IMR-90 (cell line): ENCODE measurements around the gene KCNK4. TPM values are rescaled to one million over a fixed set of nuclear protein-coding genes. Genes with fewer than 3 reads are reported as not detected.
A peak's percentile ranks its signal among the peaks of the same experiment; 100 is the strongest.

Source experiments
- ATAC-seq: fragments of 200-7000 bp; cut with Tn5 transposase; 2 replicates; pipeline ENCODE4 v1.9.1; 2020; ENCODE audit warnings: low read depth, mild to moderate bottlenecking, moderate library complexity
- BruUV-seq: library from RNA; stranded (reverse); fragments of 400-500 nt; replicated peaks from 2 replicates; lab custom pipeline; 2021; lab: Mats Ljungman, UMichigan
- CTCF ChIA-PET: fragments of 300-600 bp; formaldehyde crosslinking; extraction: SDS; loops from one replicate; lab custom pipeline; 2021; ENCODE audit warnings: antibody characterized with exemption; lab: Yijun Ruan, JAX
- POLR2A ChIA-PET: fragments of 300-600 bp; sonication (Branson Sonifier 250); formaldehyde crosslinking; loops from one replicate; lab custom pipeline; 2022; ENCODE audit warnings: antibody characterized with exemption; ENCODE audit not compliant: unreplicated experiment; lab: Charles Lee
- DNase-seq: peaks from one replicate; pipeline ENCODE4 v3.0.0; 2013
- H2AFZ ChIP-seq: replicated peaks from 2 replicates; pipeline ENCODE3; 2013; ENCODE audit warnings: low read length, mild to moderate bottlenecking; ENCODE audit not compliant: poor library complexity
- H2AK5ac ChIP-seq: 2 replicates; pipeline ENCODE4 v1.6.1; 2013; ENCODE audit warnings: low read depth, low read length, inconsistent platforms
- H2AK9ac ChIP-seq: replicated peaks from 2 replicates; pipeline ENCODE3; 2013; ENCODE audit warnings: mild to moderate bottlenecking, low read depth, low read length, moderate library complexity; ENCODE audit not compliant: poor library complexity
- H2BK120ac ChIP-seq: 2 replicates; pipeline ENCODE4 v1.6.1; 2013; ENCODE audit warnings: low read depth, low read length, inconsistent platforms
- H2BK15ac ChIP-seq: 3 replicates; pipeline ENCODE4 v1.6.1; 2013; ENCODE audit warnings: low read depth, low read length, inconsistent platforms
- H2BK20ac ChIP-seq: 2 replicates; pipeline ENCODE4 v1.6.1; 2013; ENCODE audit warnings: low read depth, mild to moderate bottlenecking, inconsistent platforms, low read length, moderate library complexity
- H2BK5ac ChIP-seq: 2 replicates; pipeline ENCODE4 v1.6.1; 2013; ENCODE audit warnings: mild to moderate bottlenecking, low read depth, low read length, inconsistent platforms; ENCODE audit not compliant: poor library complexity, severe bottlenecking
- H3K14ac ChIP-seq: replicated peaks from 2 replicates; pipeline ENCODE4 v1.6.1; 2013; ENCODE audit warnings: low read depth, low read length, inconsistent platforms
- H3K18ac ChIP-seq: 2 replicates; pipeline ENCODE4 v1.6.1; 2013; ENCODE audit warnings: low read depth, low read length, control low read depth
- H3K23ac ChIP-seq: 2 replicates; pipeline ENCODE4 v1.6.1; 2013; ENCODE audit warnings: low read depth, low read length, inconsistent platforms
- H3K27ac ChIP-seq: 2 replicates; pipeline ENCODE4 v1.5.1; 2013; ENCODE audit warnings: mild to moderate bottlenecking, control low read depth, low read length; ENCODE audit not compliant: insufficient read depth
- H3K27me3 ChIP-seq: 2 replicates; pipeline ENCODE4 v1.6.1; 2013; ENCODE audit warnings: low read length; ENCODE audit not compliant: control insufficient read depth, insufficient read depth
- H3K36me3 ChIP-seq: 2 replicates; pipeline ENCODE4 v1.6.1; 2013; ENCODE audit warnings: low read length, mixed read lengths; ENCODE audit not compliant: control insufficient read depth, insufficient read depth
- H3K4ac ChIP-seq: 2 replicates; pipeline ENCODE4 v1.6.1; 2013; ENCODE audit warnings: low read depth, low read length, inconsistent platforms
- H3K4me1 ChIP-seq: 2 replicates; pipeline ENCODE4 v1.6.1; 2013; ENCODE audit warnings: low read length, mixed read lengths; ENCODE audit not compliant: control insufficient read depth, insufficient read depth
- H3K4me2 ChIP-seq: 2 replicates; pipeline ENCODE4 v1.6.1; 2013; ENCODE audit warnings: low read depth, mild to moderate bottlenecking, control low read depth, low read length, moderate library complexity
- H3K4me3 ChIP-seq: 2 replicates; pipeline ENCODE4 v1.5.1; 2013; ENCODE audit warnings: low read depth, mild to moderate bottlenecking, control low read depth, low read length, moderate library complexity; ENCODE audit not compliant: insufficient read depth
- H3K56ac ChIP-seq: 2 replicates; pipeline ENCODE4 v1.6.1; 2013; ENCODE audit warnings: low read length, inconsistent platforms; ENCODE audit not compliant: insufficient read depth; ENCODE audit errors: extremely low read depth
- H3K79me1 ChIP-seq, 2 experiments: 2 replicates each; pipeline ENCODE4 v1.6.1; 2013; ENCODE audit warnings: low read length in 2 of 2, inconsistent platforms in 1 of 2, low read depth in 1 of 2
- H3K9ac ChIP-seq: 2 replicates; pipeline ENCODE4 v1.6.1; 2013; ENCODE audit warnings: low read depth, low read length, control low read depth
- H3K9me1 ChIP-seq: 2 replicates; pipeline ENCODE4 v1.6.1; 2013; ENCODE audit warnings: low read length, inconsistent platforms; ENCODE audit not compliant: insufficient read depth
- H3K9me3 ChIP-seq: 2 replicates; pipeline ENCODE4 v1.6.1; 2013; ENCODE audit warnings: low read length; ENCODE audit not compliant: control insufficient read depth, insufficient read depth
- H4K20me1 ChIP-seq: 2 replicates; pipeline ENCODE4 v1.6.1; 2013; ENCODE audit warnings: low read length, inconsistent platforms; ENCODE audit not compliant: insufficient read depth
- H4K5ac ChIP-seq: 2 replicates; pipeline ENCODE4 v1.6.1; 2013; ENCODE audit warnings: mild to moderate bottlenecking, low read depth, low read length, control low read depth
- H4K8ac ChIP-seq, 2 experiments: 2 replicates each; pipeline ENCODE4 v1.6.1; 2013; ENCODE audit warnings: low read depth in 2 of 2, low read length in 2 of 2, control low read depth in 1 of 2, inconsistent platforms in 1 of 2
- H4K91ac ChIP-seq: 2 replicates; pipeline ENCODE4 v1.6.1; 2013; ENCODE audit warnings: low read depth, low read length, inconsistent platforms; ENCODE audit not compliant: insufficient read depth
- CHD1 ChIP-seq: IDR thresholded peaks from 2 replicates; pipeline ENCODE4 v1.6.1; 2012; ENCODE audit warnings: low read depth, low read length, improper control_type of control experiment
- MAFK ChIP-seq: IDR thresholded peaks from 2 replicates; pipeline ENCODE4 v1.6.1; 2012; ENCODE audit warnings: low read depth, low read length, improper control_type of control experiment
- NFE2L2 ChIP-seq: fragments of 150-350 bp; IDR thresholded peaks from 2 replicates; pipeline ENCODE4 v1.6.1; 2016; ENCODE audit warnings: low read depth, mild to moderate bottlenecking, low read length
- RCOR1 ChIP-seq: IDR thresholded peaks from 2 replicates; pipeline ENCODE4 v1.6.1; 2012; ENCODE audit warnings: mild to moderate bottlenecking, low read length, improper control_type of control experiment; ENCODE audit not compliant: insufficient replicate concordance
- SMC3 ChIP-seq: fragments of 150-350 bp; IDR thresholded peaks from 2 replicates; pipeline ENCODE4 v1.6.1; 2016; ENCODE audit warnings: low read depth, mild to moderate bottlenecking, antibody characterized with exemption, low read length, moderate library complexity
- WGBS, 2 experiments: methylation state at CpG; one replicate each; pipeline versions ENCODE4 v1.1.5 to v1.1.7; 2013; ENCODE audit warnings: missing lambda C conversion rate in 2 of 2; ENCODE audit not compliant: insufficient read length in 1 of 2; ENCODE audit errors: extremely low coverage in 2 of 2; 5-methylcytosine and 5-hydroxymethylcytosine counted together
- dilution Hi-C: fragments of 300-500 bp; cut with HindIII; formaldehyde crosslinking; loops from one replicate; pipeline ENCODE4 v1.14.3; 2018; ENCODE audit warnings: low sequenced_read_pairs; ENCODE audit not compliant: unreplicated experiment
- in situ Hi-C: fragments of 300-500 bp; cut with MboI; formaldehyde crosslinking; loops from 3 replicates; pipeline ENCODE4 v1.14.3; 2019; ENCODE audit warnings: low sequenced_read_pairs, inconsistent platforms, mixed read lengths
- intact Hi-C: fragments of 100-400 bp; cut with micrococcal nuclease; formaldehyde crosslinking; loops from 2 replicates; pipeline ENCODE4 v1.10.0; 2022
- polyA plus RNA-seq, 3 experiments: library from polyadenylated mRNA; depleted of rRNA; stranded (reverse); fragments of >200 nt; gene quantifications; 2 replicates each; pipeline ENCODE4 v1.2.3, GENCODE V29; 2012; ENCODE audit warnings: low replicate concordance in 1 of 3
- total RNA-seq: library from RNA; depleted of rRNA; stranded (reverse); fragments of >200 nt; gene quantifications from 2 replicates; pipeline ENCODE4 v1.2.3, GENCODE V29; 2012

The KCNK4 gene
- total and polyA plus RNA-seq, 2 of the 4 experiments (the other 2 are of a cell fraction): not detected

DNA sequence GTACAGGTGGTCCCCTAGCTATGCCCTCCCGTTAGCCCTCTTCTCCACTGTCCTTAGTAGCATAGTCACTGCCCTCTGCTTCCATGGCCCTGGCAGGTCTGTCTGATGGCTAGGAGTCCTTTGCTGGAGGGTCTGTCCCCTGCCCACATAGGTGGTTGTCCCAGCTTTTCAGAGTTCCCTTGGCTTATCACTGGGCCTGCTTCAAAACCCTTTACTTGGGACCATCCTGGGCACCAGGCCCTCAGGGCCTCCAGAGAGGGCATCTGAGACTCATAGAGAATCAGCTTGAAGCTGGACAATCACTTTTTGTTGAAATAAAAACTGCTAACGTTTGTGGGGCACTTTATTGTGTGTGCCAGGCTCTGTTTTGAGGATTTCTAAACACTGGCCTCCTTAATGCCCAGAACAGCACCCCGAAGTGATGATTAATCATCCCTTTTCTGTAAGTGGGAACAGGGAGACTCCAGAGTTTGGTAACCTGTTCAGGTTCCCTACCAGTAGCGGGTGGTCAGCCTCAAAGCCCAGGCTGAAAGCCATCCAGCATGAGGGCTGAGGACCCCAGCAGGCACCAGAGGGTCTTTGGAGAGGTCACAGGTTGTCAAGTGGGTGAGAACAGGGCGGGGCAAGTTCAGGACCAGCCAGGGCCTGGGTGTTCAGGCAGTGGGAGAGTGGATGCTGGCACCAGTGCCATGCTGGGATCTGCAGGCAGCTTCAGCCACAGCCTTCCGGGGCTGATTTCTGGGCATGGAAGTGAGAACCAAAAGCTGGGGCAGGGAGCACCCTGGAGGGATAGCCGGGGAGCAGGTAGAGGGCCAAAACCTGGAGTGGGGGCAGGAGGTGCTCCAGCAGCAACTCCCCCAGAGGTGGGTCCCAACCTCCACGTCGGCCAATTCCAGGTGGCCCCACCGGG is 495 bp upstream of the KCNK4 start:
- peaks cover 9% of the 10 kb centered on the region for H3K4me1 ChIP-seq
- H2AK5ac ChIP-seq: no peak overlapping the region
- H3K14ac ChIP-seq: no peak overlapping the region
- H3K23ac ChIP-seq: no peak overlapping the region
- no peak for ATAC-seq
- intact Hi-C loops: no loop called here
- no peak overlapping the region for H3K56ac ChIP-seq
- H4K5ac ChIP-seq: no peak overlapping the region
- H4K20me1 ChIP-seq: peaks cover 5% of the 10 kb centered on the region; the same call in 1 of the 2 replicates
- dilution Hi-C loops: no loop called here
- H2AFZ ChIP-seq: no peak overlapping the region
- H3K9me3 ChIP-seq: no peaks in the 10 kb centered on the region
- H4K91ac ChIP-seq: no peak overlapping the region
- no peaks in the 10 kb centered on the region for H3K36me3 ChIP-seq
- no peak overlapping the region for H2BK15ac ChIP-seq
- POLR2A ChIA-PET: no interaction called here
- H3K27me3 ChIP-seq: peaks cover 53% of the 10 kb centered on the region
- H3K9ac ChIP-seq: no peak overlapping the region
- no peak overlapping the region for H3K4ac ChIP-seq
- in situ Hi-C loops: no loop called here
- H2BK120ac ChIP-seq: no peak overlapping the region
- no peak overlapping the region for H3K18ac ChIP-seq
- no peak overlapping the region for H3K4me3 ChIP-seq
- TF ChIP-seq SMC3: no peak
- no peak for TF ChIP-seq CHD1
- no peak for TF ChIP-seq MAFK
- no peak for TF ChIP-seq NFE2L2
- TF ChIP-seq RCOR1: no peak
- no peak overlapping the region for H3K4me2 ChIP-seq
- H3K79me1 ChIP-seq: peaks cover 3 to 14% of the 10 kb centered on the region in 2 experiments; a peak in 3 of 4 replicates
- BruUV-seq: no TSS peak
- no CpG with 5 or more reads among the region's 10 CpGs for WGBS, 2 experiments
- no peak overlapping the region for H2BK20ac ChIP-seq
- no peak overlapping the region for H3K27ac ChIP-seq
- DNase-seq: no peak
- no peak overlapping the region for H4K8ac ChIP-seq
- no peaks in the 10 kb centered on the region; the same call in 1 of the 2 replicates for H3K9me1 ChIP-seq
- peak overlapping the region; percentile 37 for H2AK9ac ChIP-seq
- CTCF ChIA-PET: no interaction called here
- H2BK5ac ChIP-seq: no peak overlapping the region
